ENCODE data around the gene MAF. TPM values are rescaled to one million over a fixed set of nuclear protein-coding genes. Genes with fewer than 3 reads are reported as not detected.

MAF gene
- total and polyA plus RNA-seq, 2 of the 4 experiments (the other 2 are of a cell fraction) = under 0.01 to 0.02 TPM

- no peak overlapping the region for H2BK20ac ChIP-seq (ENCODE audit: low read depth, low read length)
- H3K4me1 ChIP-seq (ENCODE audit: control insufficient read depth, insufficient read depth, low read length) = no peaks in the 10 kb centered on the region
- no TSS peak for BruUV-seq (replicated peaks)
- H3K4me2 ChIP-seq (ENCODE audit: low read depth, low read length) = no peak overlapping the region
- dilution Hi-C loops (cut with HindIII; ENCODE audit: low sequenced_read_pairs, unreplicated experiment) (no loop called here), in situ Hi-C loops (cut with MboI; ENCODE audit: low sequenced_read_pairs) (no loop called here), intact Hi-C loops (cut with micrococcal nuclease) (no loop called here)
- H3K36me3 ChIP-seq (ENCODE audit: control insufficient read depth, insufficient read depth, low read length) = no peaks in the 10 kb centered on the region
- no peak overlapping the region for H3K4me3 ChIP-seq (ENCODE audit: insufficient read depth, low read depth, low read length)
- no peak overlapping the region for H3K27ac ChIP-seq (ENCODE audit: insufficient read depth, low read length)
- no peak for ATAC-seq (ENCODE audit: low read depth)
- H3K56ac ChIP-seq (ENCODE audit: extremely low read depth, insufficient read depth, low read length) = no peak overlapping the region
- peaks cover 6% of the 10 kb centered on the region for H3K9me3 ChIP-seq (ENCODE audit: control insufficient read depth, insufficient read depth, low read length)
- H3K18ac ChIP-seq (ENCODE audit: low read depth, low read length) = no peak overlapping the region
- no peak overlapping the region for H3K14ac ChIP-seq (replicated peaks; ENCODE audit: low read depth, low read length)
- H2AFZ ChIP-seq (replicated peaks; ENCODE audit: low read length, poor library complexity) = no peak overlapping the region
- H3K9ac ChIP-seq (ENCODE audit: low read depth, low read length) = no peak overlapping the region
- no peaks in the 10 kb centered on the region for H3K79me1 ChIP-seq (ENCODE audit: low read depth in 1 of 2, low read length in 2 of 2)
- no peaks in the 10 kb centered on the region for H4K20me1 ChIP-seq (ENCODE audit: insufficient read depth, low read length)
- H4K8ac ChIP-seq (ENCODE audit: low read depth in 2 of 2, low read length in 2 of 2) = no peak overlapping the region
- ChIA-PET POLR2A (ENCODE audit: unreplicated experiment) (no interaction called here), CTCF (interaction anchor here (0.6 to 1.1 kb wide), 2 partner anchors 25 to 898 kb away, joined by 3 to 5 read pairs; no protein-coding TSS in a partner anchor)
- no peak overlapping the region for H2BK5ac ChIP-seq (ENCODE audit: low read depth, low read length, poor library complexity, severe bottlenecking)
- 33% methylated on average over 2 of the region's 8 CpGs; no CpG with 5 or more reads in 1 of the 2 experiments for WGBS, 2 experiments (ENCODE audit: extremely low coverage in 2 of 2, insufficient read length in 1 of 2)
- no peak overlapping the region for H4K91ac ChIP-seq (ENCODE audit: insufficient read depth, low read depth, low read length)
- no peaks in the 10 kb centered on the region for H3K9me1 ChIP-seq (ENCODE audit: insufficient read depth, low read length)
- no peak overlapping the region for H4K5ac ChIP-seq (ENCODE audit: low read depth, low read length)
- H3K27me3 ChIP-seq (ENCODE audit: control insufficient read depth, insufficient read depth, low read length) = no peaks in the 10 kb centered on the region
- H2AK5ac ChIP-seq (ENCODE audit: low read depth, low read length) = no peak overlapping the region
- no peak for DNase-seq
- no peak overlapping the region for H2BK120ac ChIP-seq (ENCODE audit: low read depth, low read length)
- no peak overlapping the region for H2BK15ac ChIP-seq (ENCODE audit: low read depth, low read length)
- no peak overlapping the region for H2AK9ac ChIP-seq (replicated peaks; ENCODE audit: low read depth, low read length, poor library complexity)
- H3K23ac ChIP-seq (ENCODE audit: low read depth, low read length) = no peak overlapping the region
- no peak overlapping the region for H3K4ac ChIP-seq (ENCODE audit: low read depth, low read length)
- no peak for TF ChIP-seq RCOR1 (IDR thresholded peaks at IDR 0.05; ENCODE audit: insufficient replicate concordance, low read length)
- no peak for TF ChIP-seq USF2 (IDR thresholded peaks at IDR 0.05; ENCODE audit: low read depth, low read length)
- no peak for TF ChIP-seq BHLHE40 (IDR thresholded peaks at IDR 0.05; ENCODE audit: low read depth, low read length)
- TF ChIP-seq MAZ (IDR thresholded peaks at IDR 0.05; ENCODE audit: borderline replicate concordance, low read depth, low read length) = no peak
- TF ChIP-seq, protein P1, sequence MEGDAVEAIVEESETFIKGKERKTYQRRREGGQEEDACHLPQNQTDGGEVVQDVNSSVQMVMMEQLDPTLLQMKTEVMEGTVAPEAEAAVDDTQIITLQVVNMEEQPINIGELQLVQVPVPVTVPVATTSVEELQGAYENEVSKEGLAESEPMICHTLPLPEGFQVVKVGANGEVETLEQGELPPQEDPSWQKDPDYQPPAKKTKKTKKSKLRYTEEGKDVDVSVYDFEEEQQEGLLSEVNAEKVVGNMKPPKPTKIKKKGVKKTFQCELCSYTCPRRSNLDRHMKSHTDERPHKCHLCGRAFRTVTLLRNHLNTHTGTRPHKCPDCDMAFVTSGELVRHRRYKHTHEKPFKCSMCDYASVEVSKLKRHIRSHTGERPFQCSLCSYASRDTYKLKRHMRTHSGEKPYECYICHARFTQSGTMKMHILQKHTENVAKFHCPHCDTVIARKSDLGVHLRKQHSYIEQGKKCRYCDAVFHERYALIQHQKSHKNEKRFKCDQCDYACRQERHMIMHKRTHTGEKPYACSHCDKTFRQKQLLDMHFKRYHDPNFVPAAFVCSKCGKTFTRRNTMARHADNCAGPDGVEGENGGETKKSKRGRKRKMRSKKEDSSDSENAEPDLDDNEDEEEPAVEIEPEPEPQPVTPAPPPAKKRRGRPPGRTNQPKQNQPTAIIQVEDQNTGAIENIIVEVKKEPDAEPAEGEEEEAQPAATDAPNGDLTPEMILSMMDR (conservative IDR thresholded peaks at IDR 0.05; ENCODE audit: low read depth, low read length) = no peak
- no peak for TF ChIP-seq CEBPB (IDR thresholded peaks at IDR 0.05; ENCODE audit: low read depth, low read length)
- TF ChIP-seq SMC3 (IDR thresholded peaks at IDR 0.05; ENCODE audit: low read depth, low read length) = no peak
- TF ChIP-seq MXI1 (IDR thresholded peaks at IDR 0.05; ENCODE audit: borderline replicate concordance, low read depth, low read length) = no peak
- no peak for TF ChIP-seq RFX5 (IDR thresholded peaks at IDR 0.05; ENCODE audit: low read depth, low read length)
- no peak for TF ChIP-seq NFE2L2 (IDR thresholded peaks at IDR 0.05; ENCODE audit: low read depth, low read length)
- TF ChIP-seq MAFK (IDR thresholded peaks at IDR 0.05; ENCODE audit: low read depth, low read length) = no peak
- no peak for TF ChIP-seq CHD1 (IDR thresholded peaks at IDR 0.05; ENCODE audit: low read depth, low read length)
- TF ChIP-seq RAD21 (IDR thresholded peaks at IDR 0.05; ENCODE audit: low read length) = no peak
- TF ChIP-seq ELK1 (IDR thresholded peaks at IDR 0.05; ENCODE audit: borderline replicate concordance, low read depth, low read length) = no peak
- TF ChIP-seq FOS (IDR thresholded peaks at IDR 0.05; ENCODE audit: low read depth, low read length) = no peak
Observed at GRCh38 chr16:79571065-79571902, 29.3 kb downstream of the MAF start.

Data from IMR-90 (cell line).